MCF 10A (cell line): ENCODE data around the gene TRMT61A. TPM values are rescaled to one million over a fixed set of nuclear protein-coding genes. Genes with fewer than 3 reads are reported as not detected.

Source experiments
- BruUV-seq: library from RNA; stranded (reverse); fragments of 400-500 nt; replicated peaks from 2 replicates; lab custom pipeline; 2021; lab: Mats Ljungman, UMichigan
- CTCF ChIA-PET: fragments of 300-600 bp; sonication (Branson Sonifier 250); formaldehyde crosslinking; extraction: SDS; loops from one replicate; lab custom pipeline; 2021; ENCODE audit warnings: antibody characterized with exemption, inconsistent platforms; lab: Yijun Ruan, JAX
- POLR2A ChIA-PET: fragments of 300-600, 350-650 bp; sonication (Branson Sonifier 250); formaldehyde crosslinking; extraction: SDS; loops from one replicate; lab custom pipeline; 2020; ENCODE audit warnings: antibody characterized with exemption, inconsistent platforms; lab: Yijun Ruan, JAX
- DNase-seq: peaks from one replicate; pipeline ENCODE4 v3.0.0-alpha.2; 2018; ENCODE audit not compliant: unreplicated experiment
- H3K27ac Mint-ChIP-seq: one replicate; pipeline ENCODE4 v1.8.0; 2022; ENCODE audit warnings: mild to moderate bottlenecking, low read depth, mixed read lengths; ENCODE audit not compliant: unreplicated experiment
- H3K27me3 Mint-ChIP-seq: one replicate; pipeline ENCODE4 v1.8.0; 2022; ENCODE audit warnings: mixed read lengths; ENCODE audit not compliant: insufficient read depth, unreplicated experiment
- H3K36me3 Mint-ChIP-seq: one replicate; pipeline ENCODE4 v1.8.0; 2022; ENCODE audit warnings: mild to moderate bottlenecking, moderate library complexity, mixed read lengths; ENCODE audit not compliant: insufficient read depth, unreplicated experiment
- H3K4me1 Mint-ChIP-seq: one replicate; pipeline ENCODE4 v1.8.0; 2022; ENCODE audit warnings: mixed read lengths; ENCODE audit not compliant: insufficient read depth, unreplicated experiment
- H3K4me3 Mint-ChIP-seq: one replicate; pipeline ENCODE4 v1.8.0; 2022; ENCODE audit warnings: mild to moderate bottlenecking, moderate library complexity, mixed read lengths; ENCODE audit not compliant: unreplicated experiment
- H3K9me3 Mint-ChIP-seq: one replicate; pipeline ENCODE4 v1.8.0; 2022; ENCODE audit warnings: mixed read lengths; ENCODE audit not compliant: unreplicated experiment
- intact Hi-C: fragments of 100-400 bp; cut with micrococcal nuclease; formaldehyde crosslinking; loops from 2 replicates; pipeline ENCODE4 v1.14.1; 2022
- total RNA-seq: library from RNA; stranded (reverse); gene quantifications from 2 replicates; pipeline ENCODE4 v1.2.3, GENCODE V29; 2022
- TF ChIP-seq, protein P1 (sequence below): fragments of 200-600 bp; IDR thresholded peaks from one replicate; pipeline ENCODE4 v1.8.0; 2022; ENCODE audit warnings: antibody characterized with exemption, mild to moderate bottlenecking; ENCODE audit not compliant: unreplicated experiment

Gene TRMT61A
- total RNA-seq, 1 experiment from 2014 or later, result 15.8 TPM

DNA sequence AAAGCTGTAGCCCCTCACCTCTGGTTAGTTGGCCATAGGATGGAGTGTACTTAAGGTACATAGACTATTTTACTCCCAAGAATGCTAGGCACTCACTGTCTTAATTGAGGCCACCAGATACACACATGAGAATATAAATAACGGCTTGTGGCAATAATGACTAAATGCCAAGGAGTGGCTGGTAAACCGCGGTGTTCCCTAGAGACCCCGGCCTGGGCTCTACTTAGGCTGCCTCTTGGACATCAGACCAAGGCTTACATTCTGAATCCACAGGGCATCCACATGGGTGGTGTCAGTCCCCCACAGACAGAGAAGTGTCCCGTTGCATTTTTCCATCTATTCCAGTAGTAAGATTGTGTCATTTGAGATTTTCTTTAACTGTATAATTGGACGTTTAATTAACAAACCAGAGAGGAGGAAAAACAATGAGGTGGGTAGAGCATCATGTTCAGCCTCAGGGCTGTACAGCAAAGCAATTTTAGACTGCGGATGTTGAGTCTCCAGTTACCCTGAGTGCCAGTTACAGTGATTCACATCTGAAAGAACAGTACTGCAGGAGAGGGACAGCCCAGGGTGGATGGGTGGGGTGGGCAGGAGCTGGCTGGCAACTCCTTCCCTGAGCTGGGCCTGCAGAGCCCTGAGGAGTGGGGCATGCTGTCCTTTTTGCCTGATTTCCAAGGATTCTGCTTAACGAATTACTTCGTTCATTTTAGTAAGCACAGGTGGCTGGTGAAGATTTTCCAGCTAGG is 26.9 kb upstream of the TRMT61A start:
- no TSS peak for BruUV-seq

DNA sequence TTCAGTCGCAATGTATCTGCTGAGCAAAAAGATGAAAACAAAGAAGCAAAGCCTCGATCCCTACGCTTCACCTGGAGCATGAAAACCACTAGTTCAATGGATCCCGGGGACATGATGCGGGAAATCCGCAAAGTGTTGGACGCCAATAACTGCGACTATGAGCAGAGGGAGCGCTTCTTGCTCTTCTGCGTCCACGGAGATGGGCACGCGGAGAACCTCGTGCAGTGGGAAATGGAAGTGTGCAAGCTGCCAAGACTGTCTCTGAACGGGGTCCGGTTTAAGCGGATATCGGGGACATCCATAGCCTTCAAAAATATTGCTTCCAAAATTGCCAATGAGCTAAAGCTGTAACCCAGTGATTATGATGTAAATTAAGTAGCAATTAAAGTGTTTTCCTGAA is 26.1 kb upstream of the TRMT61A start:
- Mint-ChIP-seq H3K4me3 (no peak overlapping the region), H3K36me3 (peaks cover 82% of the 10 kb centered on the region), H3K27ac (no peak overlapping the region), H3K9me3 (no peaks in the 10 kb centered on the region), H3K4me1 (peaks cover 8% of the 10 kb centered on the region), H3K27me3 (no peaks in the 10 kb centered on the region)
- BruUV-seq, result no TSS peak
- TF ChIP-seq, protein P1, sequence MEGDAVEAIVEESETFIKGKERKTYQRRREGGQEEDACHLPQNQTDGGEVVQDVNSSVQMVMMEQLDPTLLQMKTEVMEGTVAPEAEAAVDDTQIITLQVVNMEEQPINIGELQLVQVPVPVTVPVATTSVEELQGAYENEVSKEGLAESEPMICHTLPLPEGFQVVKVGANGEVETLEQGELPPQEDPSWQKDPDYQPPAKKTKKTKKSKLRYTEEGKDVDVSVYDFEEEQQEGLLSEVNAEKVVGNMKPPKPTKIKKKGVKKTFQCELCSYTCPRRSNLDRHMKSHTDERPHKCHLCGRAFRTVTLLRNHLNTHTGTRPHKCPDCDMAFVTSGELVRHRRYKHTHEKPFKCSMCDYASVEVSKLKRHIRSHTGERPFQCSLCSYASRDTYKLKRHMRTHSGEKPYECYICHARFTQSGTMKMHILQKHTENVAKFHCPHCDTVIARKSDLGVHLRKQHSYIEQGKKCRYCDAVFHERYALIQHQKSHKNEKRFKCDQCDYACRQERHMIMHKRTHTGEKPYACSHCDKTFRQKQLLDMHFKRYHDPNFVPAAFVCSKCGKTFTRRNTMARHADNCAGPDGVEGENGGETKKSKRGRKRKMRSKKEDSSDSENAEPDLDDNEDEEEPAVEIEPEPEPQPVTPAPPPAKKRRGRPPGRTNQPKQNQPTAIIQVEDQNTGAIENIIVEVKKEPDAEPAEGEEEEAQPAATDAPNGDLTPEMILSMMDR, result no peak
- no peak for DNase-seq
- POLR2A ChIA-PET, result interaction anchor here (0.8 to 1.2 kb wide), 3 partner anchors 9 to 49 kb away, joined by 3 to 5 read pairs (median 3); no protein-coding TSS in a partner anchor
- CTCF ChIA-PET, result interaction anchor here (1.0 to 7.4 kb wide), 3 partner anchors 15 to 44 kb away, joined by 4 to 52 read pairs (median 18); no protein-coding TSS in a partner anchor
- intact Hi-C loops, result no loop called here

More for the DNA sequence above, 26.9 kb upstream of the TRMT61A start:
- H3K27me3 Mint-ChIP-seq, result no peaks in the 10 kb centered on the region
- TF ChIP-seq, protein P1, result no peak
- peaks cover 82% of the 10 kb centered on the region for H3K36me3 Mint-ChIP-seq
- peaks cover 8% of the 10 kb centered on the region for H3K4me1 Mint-ChIP-seq
- ChIA-PET POLR2A (interaction anchor here (0.8 to 1.2 kb wide), 3 partner anchors 10 to 49 kb away, joined by 3 to 5 read pairs (median 3); no protein-coding TSS in a partner anchor), CTCF (interaction anchor here (1.0 to 7.4 kb wide), 5 partner anchors 9 to 50 kb away, joined by 3 to 52 read pairs (median 4); no protein-coding TSS in a partner anchor)
- H3K9me3 Mint-ChIP-seq, result no peaks in the 10 kb centered on the region
- no peak for DNase-seq
- intact Hi-C loops, result no loop called here
- H3K27ac Mint-ChIP-seq, result peak overlapping the region; percentile 51
- H3K4me3 Mint-ChIP-seq, result no peak overlapping the region

- no peaks in the 10 kb centered on the region for H3K9me3 Mint-ChIP-seq
- DNase-seq, result no peak
- TF ChIP-seq, protein P1, result no peak
- intact Hi-C loops, result no loop called here
- no peaks in the 10 kb centered on the region for H3K27me3 Mint-ChIP-seq
- POLR2A ChIA-PET, result interaction anchor here (1.2 kb wide), 1 partner anchor 10 kb away, joined by 5 read pairs; no protein-coding TSS in a partner anchor
- no peak overlapping the region for H3K27ac Mint-ChIP-seq
- peaks cover 85% of the 10 kb centered on the region for H3K36me3 Mint-ChIP-seq
- no TSS peak for BruUV-seq
- no peak overlapping the region for H3K4me3 Mint-ChIP-seq
- CTCF ChIA-PET, result interaction anchor here (1.0 to 7.4 kb wide), 3 partner anchors 15 to 44 kb away, joined by 4 to 52 read pairs (median 18); no protein-coding TSS in a partner anchor
- peaks cover 8% of the 10 kb centered on the region for H3K4me1 Mint-ChIP-seq
Measured at GRCh38 chr14:103503296-103503695, 25.7 kb upstream of the TRMT61A start.

GRCh38 chr14:103504991-103505565 is 23.9 kb upstream of the TRMT61A start:
- Mint-ChIP-seq H3K27ac (no peak overlapping the region), H3K36me3 (peaks cover 81% of the 10 kb centered on the region), H3K4me1 (peaks cover 2% of the 10 kb centered on the region), H3K4me3 (no peak overlapping the region), H3K9me3 (no peaks in the 10 kb centered on the region), H3K27me3 (no peaks in the 10 kb centered on the region)
- POLR2A ChIA-PET, result interaction anchor here (0.9 to 1.0 kb wide), 3 partner anchors 24 to 108 kb away, joined by 3 to 5 read pairs (median 3); partner anchors contain the start of gene TRMT61A
- DNase-seq, result no peak
- intact Hi-C loops, result no loop called here
- TF ChIP-seq, protein P1, result no peak
- CTCF ChIA-PET, result interaction anchor here (0.5 to 7.4 kb wide), 5 partner anchors 13 to 149 kb away, joined by 3 to 52 read pairs (median 4); no protein-coding TSS in a partner anchor
- no TSS peak for BruUV-seq
